AG08396 (cell line): ENCODE results near the gene TPRX1.
"Not testable (repeated sequence)": the region's sequence is repeated elsewhere in the genome, so short reads cannot be mapped to it uniquely, and the experiment has no call there.

Experiments used
- DNase-seq: peaks from one replicate; pipeline ENCODE4 v3.0.0; 2012; ENCODE audit warnings: low spot score, mixed read lengths

Gene TPRX1

GRCh38 chr19:47804451-47804850 lies at the start of gene TPRX1:
TSS of gene TPRX1 (minus strand) at chr19:47804551. CDS start at chr19:47804539, 12 bp downstream.
- DNase-seq = not testable (repeated sequence)

GRCh38 chr19:47853003-47853402 lies 48.7 kb upstream of the TPRX1 start:
- DNase-seq = no peak

- no peak for DNase-seq
Observed at GRCh38 chr19:47848823-47849473, 44.6 kb upstream of the TPRX1 start.

GRCh38 chr19:47848425-47848822 lies 44.1 kb upstream of the TPRX1 start:
- DNase-seq = no peak

- no peak for DNase-seq
Observed at GRCh38 chr19:47842941-47843340, 38.6 kb upstream of the TPRX1 start.

GRCh38 chr19:47839913-47840312 lies 35.6 kb upstream of the TPRX1 start:
- DNase-seq = no peak

- no peak for DNase-seq
Observed at GRCh38 chr19:47839411-47839810, 35.1 kb upstream of the TPRX1 start.

GRCh38 chr19:47836038-47836437 lies 31.7 kb upstream of the TPRX1 start:
- DNase-seq = no peak

GRCh38 chr19:47832723-47833122 lies 28.4 kb upstream of the TPRX1 start:
- DNase-seq = no peak

GRCh38 chr19:47826800-47827199 lies 22.4 kb upstream of the TPRX1 start:
- DNase-seq = no peak

GRCh38 chr19:47824396-47824795 lies 20.0 kb upstream of the TPRX1 start:
- no peak for DNase-seq

- DNase-seq = no peak
Observed at GRCh38 chr19:47821460-47822020, 17.2 kb upstream of the TPRX1 start, which contains the start of gene CRX. TSS of gene CRX (plus strand) at chr19:47821937. CDS start at chr19:47834444, 12,507 bp downstream.

- no peak for DNase-seq
Observed at GRCh38 chr19:47820410-47820809, 16.1 kb upstream of the TPRX1 start.

GRCh38 chr19:47819858-47820257 lies 15.5 kb upstream of the TPRX1 start:
- DNase-seq = no peak

GRCh38 chr19:47818221-47818620 lies 13.9 kb upstream of the TPRX1 start:
- not testable (repeated sequence) for DNase-seq

- DNase-seq = not testable (repeated sequence)
Observed at GRCh38 chr19:47816270-47816669, 11.9 kb upstream of the TPRX1 start.

GRCh38 chr19:47813995-47814328 lies 9.6 kb upstream of the TPRX1 start:
- no peak for DNase-seq

- peak; percentile 79 for DNase-seq
Observed at GRCh38 chr19:47813304-47813994, 9.1 kb upstream of the TPRX1 start.

GRCh38 chr19:47806435-47806834 lies 2.1 kb upstream of the TPRX1 start:
- DNase-seq = no peak

- DNase-seq = no peak
Observed at GRCh38 chr19:47805313-47805712, 962 bp upstream of the TPRX1 start.

- not testable (repeated sequence) for DNase-seq
Observed at GRCh38 chr19:47803671-47804070, 680 bp downstream of the TPRX1 start.

GRCh38 chr19:47803148-47803547 lies 1.2 kb downstream of the TPRX1 start:
- DNase-seq = not testable (repeated sequence)

- DNase-seq = no peak
Observed at GRCh38 chr19:47802521-47803043, 1.8 kb downstream of the TPRX1 start.
